ENCODE data around the gene OR52E2.

The OR52E2 gene

DNA sequence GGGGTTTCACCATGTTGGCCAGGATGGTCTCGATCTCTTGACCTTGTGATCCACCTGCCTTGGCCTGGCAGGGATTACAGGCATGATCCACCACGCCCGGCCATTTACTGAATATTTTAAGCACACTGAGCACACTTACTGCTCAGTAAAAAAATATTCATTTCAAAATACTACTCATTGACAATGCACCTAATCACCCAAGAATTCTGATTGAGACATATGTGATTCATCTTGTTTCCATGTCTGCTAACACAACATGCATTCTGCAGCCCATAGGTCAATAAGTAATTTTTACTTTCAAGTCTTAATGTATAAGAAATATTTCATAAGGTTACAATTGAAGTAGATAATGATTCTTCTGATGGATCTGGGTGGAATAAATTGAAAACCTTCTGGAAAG, 17.3 kb downstream of the OR52E2 start:
- TF ChIP-seq TAF1 (IDR thresholded peaks at IDR 0.05; ENCODE audit: borderline replicate concordance, insufficient read depth, low read length) (no peak), SIN3A (IDR thresholded peaks at IDR 0.05; ENCODE audit: borderline replicate concordance, insufficient read depth, low read length) (no peak), FOXP2 (optimal IDR thresholded peaks at IDR 0.05; ENCODE audit: borderline replicate concordance, extremely low read depth, extremely low read length, insufficient read depth) (no peak), POLR2AphosphoS5 (IDR thresholded peaks at IDR 0.05; ENCODE audit: low read depth, low read length) (no peak)
- TF ChIP-seq, protein P1, sequence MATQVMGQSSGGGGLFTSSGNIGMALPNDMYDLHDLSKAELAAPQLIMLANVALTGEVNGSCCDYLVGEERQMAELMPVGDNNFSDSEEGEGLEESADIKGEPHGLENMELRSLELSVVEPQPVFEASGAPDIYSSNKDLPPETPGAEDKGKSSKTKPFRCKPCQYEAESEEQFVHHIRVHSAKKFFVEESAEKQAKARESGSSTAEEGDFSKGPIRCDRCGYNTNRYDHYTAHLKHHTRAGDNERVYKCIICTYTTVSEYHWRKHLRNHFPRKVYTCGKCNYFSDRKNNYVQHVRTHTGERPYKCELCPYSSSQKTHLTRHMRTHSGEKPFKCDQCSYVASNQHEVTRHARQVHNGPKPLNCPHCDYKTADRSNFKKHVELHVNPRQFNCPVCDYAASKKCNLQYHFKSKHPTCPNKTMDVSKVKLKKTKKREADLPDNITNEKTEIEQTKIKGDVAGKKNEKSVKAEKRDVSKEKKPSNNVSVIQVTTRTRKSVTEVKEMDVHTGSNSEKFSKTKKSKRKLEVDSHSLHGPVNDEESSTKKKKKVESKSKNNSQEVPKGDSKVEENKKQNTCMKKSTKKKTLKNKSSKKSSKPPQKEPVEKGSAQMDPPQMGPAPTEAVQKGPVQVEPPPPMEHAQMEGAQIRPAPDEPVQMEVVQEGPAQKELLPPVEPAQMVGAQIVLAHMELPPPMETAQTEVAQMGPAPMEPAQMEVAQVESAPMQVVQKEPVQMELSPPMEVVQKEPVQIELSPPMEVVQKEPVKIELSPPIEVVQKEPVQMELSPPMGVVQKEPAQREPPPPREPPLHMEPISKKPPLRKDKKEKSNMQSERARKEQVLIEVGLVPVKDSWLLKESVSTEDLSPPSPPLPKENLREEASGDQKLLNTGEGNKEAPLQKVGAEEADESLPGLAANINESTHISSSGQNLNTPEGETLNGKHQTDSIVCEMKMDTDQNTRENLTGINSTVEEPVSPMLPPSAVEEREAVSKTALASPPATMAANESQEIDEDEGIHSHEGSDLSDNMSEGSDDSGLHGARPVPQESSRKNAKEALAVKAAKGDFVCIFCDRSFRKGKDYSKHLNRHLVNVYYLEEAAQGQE (IDR thresholded peaks at IDR 0.05; ENCODE audit: insufficient read depth in 1 of 2, low read depth in 2 of 2, low read length in 2 of 2) = no peak

DNA sequence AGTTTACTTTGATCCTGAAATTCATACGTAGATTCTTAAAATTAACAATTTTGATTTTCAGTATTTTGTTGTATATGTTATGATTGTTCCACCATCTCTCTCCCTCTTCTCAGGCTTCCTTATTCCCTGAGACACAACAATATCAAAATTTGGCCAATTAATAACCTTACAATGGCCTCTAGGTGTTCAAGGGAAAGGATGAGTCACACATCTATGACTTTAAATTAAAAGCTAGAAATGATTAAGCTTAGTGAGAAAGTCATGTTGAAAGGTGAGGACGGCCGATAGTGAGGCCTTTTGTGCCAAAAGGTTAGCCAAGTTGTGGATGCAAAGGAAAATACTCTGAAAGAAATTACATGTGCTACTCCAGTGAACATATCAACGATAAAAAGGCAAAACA, 18.6 kb downstream of the OR52E2 start:
- no peak for TF ChIP-seq POLR2AphosphoS5 (IDR thresholded peaks at IDR 0.05; ENCODE audit: low read depth, low read length)
- no peak for TF ChIP-seq TAF1 (IDR thresholded peaks at IDR 0.05; ENCODE audit: borderline replicate concordance, insufficient read depth, low read length)

DNA sequence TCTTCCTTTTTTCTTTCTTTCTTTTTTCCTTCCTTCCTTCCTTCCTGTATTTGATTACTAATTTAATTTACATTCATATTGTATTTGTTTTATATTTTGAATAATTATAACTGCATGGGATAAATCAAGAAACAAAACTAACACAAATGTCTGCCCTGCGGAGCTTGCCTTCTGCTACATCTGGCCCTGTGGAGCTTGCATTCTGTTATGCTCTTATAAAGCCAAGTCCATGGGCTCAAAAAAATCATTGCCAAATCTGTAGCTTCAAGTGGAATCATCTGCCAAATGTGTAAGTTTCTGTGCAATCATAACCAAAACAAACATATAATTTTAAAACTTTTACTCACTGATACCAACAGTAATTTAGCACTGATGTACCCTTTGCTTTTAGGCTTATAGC, 21.1 kb downstream of the OR52E2 start:
- TF ChIP-seq TAF1 (IDR thresholded peaks at IDR 0.05; ENCODE audit: borderline replicate concordance, insufficient read depth, low read length) = no peak
- no peak for TF ChIP-seq SIN3A (IDR thresholded peaks at IDR 0.05; ENCODE audit: borderline replicate concordance, insufficient read depth, low read length)
- no peak for TF ChIP-seq FOXP2 (optimal IDR thresholded peaks at IDR 0.05; ENCODE audit: borderline replicate concordance, extremely low read depth, extremely low read length, insufficient read depth)
- TF ChIP-seq, protein P1 (IDR thresholded peaks at IDR 0.05; ENCODE audit: insufficient read depth in 1 of 2, low read depth in 2 of 2, low read length in 2 of 2) = no peak
- no peak for TF ChIP-seq POLR2AphosphoS5 (IDR thresholded peaks at IDR 0.05; ENCODE audit: low read depth, low read length)

DNA sequence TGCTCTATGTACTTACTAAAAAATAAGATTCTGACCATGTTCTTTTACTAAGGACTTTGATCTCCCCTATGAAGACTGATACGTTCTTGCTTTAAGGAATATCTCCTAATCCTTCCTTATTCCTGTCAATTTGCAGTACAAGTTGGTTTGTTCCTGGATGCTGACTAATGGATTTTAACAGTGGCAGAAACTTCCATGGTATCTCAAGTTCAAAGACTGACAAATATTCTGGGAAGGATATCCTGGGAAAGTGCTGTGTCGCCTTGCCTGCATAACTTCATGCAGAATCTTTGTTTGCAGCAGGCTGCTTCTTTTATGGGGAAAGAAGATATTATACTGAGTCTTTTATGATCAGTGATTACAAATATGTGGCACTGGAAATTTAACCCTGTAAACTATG, 21.5 kb downstream of the OR52E2 start:
- TF ChIP-seq SIN3A (IDR thresholded peaks at IDR 0.05; ENCODE audit: borderline replicate concordance, insufficient read depth, low read length) = no peak
- TF ChIP-seq FOXP2 (optimal IDR thresholded peaks at IDR 0.05; ENCODE audit: borderline replicate concordance, extremely low read depth, extremely low read length, insufficient read depth) = no peak
- TF ChIP-seq, protein P1 (IDR thresholded peaks at IDR 0.05; ENCODE audit: insufficient read depth in 1 of 2, low read depth in 2 of 2, low read length in 2 of 2) = no peak
- TF ChIP-seq POLR2AphosphoS5 (IDR thresholded peaks at IDR 0.05; ENCODE audit: low read depth, low read length) = no peak
- TF ChIP-seq TAF1 (IDR thresholded peaks at IDR 0.05; ENCODE audit: borderline replicate concordance, insufficient read depth, low read length) = no peak

DNA sequence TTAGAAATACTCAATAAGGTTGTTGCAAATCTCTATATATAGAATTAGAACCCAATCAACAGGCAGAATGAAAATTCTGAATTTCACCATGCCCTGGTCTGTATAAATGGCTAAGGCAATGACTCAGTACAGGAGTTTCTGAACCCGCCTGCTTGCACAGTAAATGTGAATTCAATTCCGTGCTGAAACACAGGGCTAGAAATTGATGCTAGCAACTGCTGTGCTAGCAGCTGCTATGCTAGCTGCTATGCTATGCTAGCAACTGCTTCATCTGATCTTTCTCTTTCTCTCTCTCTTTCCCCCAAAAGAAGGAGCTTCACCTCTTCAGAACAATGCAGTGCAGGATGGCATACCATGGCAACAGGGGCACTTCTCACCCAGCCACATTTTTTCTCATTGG, 22.8 kb downstream of the OR52E2 start:
- TF ChIP-seq, protein P1 (IDR thresholded peaks at IDR 0.05; ENCODE audit: insufficient read depth in 1 of 2, low read depth in 2 of 2, low read length in 2 of 2) = no peak
- TF ChIP-seq SIN3A (IDR thresholded peaks at IDR 0.05; ENCODE audit: borderline replicate concordance, insufficient read depth, low read length) = no peak
- no peak for TF ChIP-seq TAF1 (IDR thresholded peaks at IDR 0.05; ENCODE audit: borderline replicate concordance, insufficient read depth, low read length)
- TF ChIP-seq FOXP2 (optimal IDR thresholded peaks at IDR 0.05; ENCODE audit: borderline replicate concordance, extremely low read depth, extremely low read length, insufficient read depth) = no peak
- no peak for TF ChIP-seq POLR2AphosphoS5 (IDR thresholded peaks at IDR 0.05; ENCODE audit: low read depth, low read length)

Data from PFSK-1 (cell line).